MV-4-11 (cell line): Measurements from ENCODE around the gene DCAF10.
"Not testable (repeated sequence)": the region's sequence is repeated elsewhere in the genome, so short reads cannot be mapped to it uniquely, and the experiment has no call there.

Experiments
- DNase-seq: peaks from one replicate; lab custom pipeline; 2025; lab: John Stamatoyannopoulos, UW

DCAF10 gene

DNA sequence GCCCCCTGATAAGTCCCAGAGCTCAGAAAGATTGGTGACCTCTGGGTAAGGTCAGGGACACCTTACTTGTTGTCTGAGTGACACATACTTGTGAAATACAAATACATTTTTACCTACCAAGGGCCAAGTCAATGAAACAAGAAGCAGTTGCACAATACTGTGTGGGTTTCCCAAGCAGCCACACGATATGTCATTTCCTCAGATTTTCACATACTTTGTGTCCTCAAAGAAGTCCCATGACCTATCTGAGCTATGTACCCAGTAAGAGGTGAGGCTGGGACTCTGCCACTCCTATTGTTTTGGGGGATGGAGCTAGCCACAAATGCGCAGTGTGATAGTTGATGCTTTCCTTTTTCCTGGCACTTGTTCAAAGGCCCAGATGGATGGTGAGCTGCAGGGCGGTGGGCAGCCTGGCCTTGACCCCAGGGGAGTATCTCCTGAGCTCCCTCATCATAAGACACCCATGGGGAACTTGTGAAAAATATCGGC, 108.1 kb downstream of the DCAF10 start:
- peak; percentile 95 for DNase-seq

- DNase-seq = no peak
Measured at GRCh38 chr9:37909326-37909725, 108.7 kb downstream of the DCAF10 start.

DNA sequence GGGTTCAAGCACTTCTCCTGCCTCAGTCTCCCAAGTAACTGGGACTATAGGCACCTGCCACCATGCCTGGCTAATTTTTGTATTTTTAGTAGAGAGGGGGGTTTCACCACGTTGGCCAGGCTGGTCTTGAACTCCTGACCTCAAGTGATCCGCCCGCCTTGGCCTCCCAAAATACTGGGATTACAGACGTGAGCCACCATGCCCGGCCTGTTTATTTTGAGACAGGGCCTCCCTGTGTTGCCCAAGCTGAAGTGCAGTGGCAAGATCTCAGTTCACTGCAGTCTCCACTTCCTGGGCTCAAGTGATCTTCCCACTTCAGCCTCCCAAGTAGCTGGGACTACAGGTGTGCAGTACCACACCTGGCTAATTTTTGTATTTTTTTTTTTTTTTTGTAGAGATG, 109.2 kb downstream of the DCAF10 start:
- DNase-seq = not testable (repeated sequence)

DNA sequence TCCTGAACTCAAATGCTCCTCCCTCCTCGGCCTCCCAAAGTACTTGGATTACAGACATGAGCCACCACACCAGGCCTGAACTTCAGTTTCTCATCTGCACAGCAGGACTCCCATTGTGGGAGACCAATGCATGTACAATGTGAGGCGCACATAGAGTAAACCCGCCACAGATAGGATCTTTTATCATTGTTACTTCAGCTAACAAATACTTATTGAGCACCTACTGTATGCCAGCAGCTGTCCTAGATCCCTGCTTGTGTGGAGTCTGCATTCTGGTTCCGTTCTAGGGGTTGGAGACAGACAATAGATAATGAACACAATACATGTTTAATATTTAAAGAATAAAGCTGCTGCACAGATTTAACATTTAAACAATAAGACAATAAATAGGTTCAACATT, 109.7 kb downstream of the DCAF10 start:
- no peak for DNase-seq

GRCh38 chr9:37911271-37911681, 110.7 kb downstream of the DCAF10 start:
- peak; percentile 79 for DNase-seq

GRCh38 chr9:37913480-37914153, 113.0 kb downstream of the DCAF10 start:
- peak; percentile 94 for DNase-seq

- DNase-seq = no peak
Measured at GRCh38 chr9:37914154-37914551, 113.6 kb downstream of the DCAF10 start.

DNA sequence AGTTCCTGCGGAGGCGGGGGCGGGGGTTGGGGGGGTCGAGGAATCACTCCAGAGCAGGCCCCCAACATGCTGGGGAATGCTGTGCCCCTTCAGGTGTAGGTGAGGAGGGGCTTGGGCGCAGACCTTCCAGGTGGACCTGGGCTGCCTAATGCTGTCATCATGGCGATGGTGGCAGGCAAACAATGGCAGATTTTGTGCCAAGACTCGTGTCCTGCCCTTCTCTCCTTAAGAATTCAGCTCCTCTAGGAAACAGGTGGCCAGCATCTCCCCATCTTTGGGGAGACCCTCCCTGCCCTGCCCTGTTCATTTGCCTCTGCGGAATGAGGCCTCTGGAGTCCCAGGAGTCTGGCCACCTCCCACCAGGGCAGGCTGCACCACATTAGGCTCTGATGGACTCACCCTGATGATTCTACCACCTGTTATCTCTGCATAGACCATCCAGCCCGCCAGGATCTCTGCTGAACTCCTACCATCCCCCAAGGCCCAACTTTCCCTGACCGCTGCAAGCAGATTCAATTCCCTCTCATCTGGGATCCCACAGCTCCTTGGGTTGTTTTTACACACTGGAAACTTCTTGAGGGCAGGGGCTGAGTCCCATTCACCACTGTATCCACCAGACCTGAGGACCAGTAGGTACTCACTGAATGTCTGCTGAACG, 114.2 kb downstream of the DCAF10 start:
- DNase-seq = no peak

DNA sequence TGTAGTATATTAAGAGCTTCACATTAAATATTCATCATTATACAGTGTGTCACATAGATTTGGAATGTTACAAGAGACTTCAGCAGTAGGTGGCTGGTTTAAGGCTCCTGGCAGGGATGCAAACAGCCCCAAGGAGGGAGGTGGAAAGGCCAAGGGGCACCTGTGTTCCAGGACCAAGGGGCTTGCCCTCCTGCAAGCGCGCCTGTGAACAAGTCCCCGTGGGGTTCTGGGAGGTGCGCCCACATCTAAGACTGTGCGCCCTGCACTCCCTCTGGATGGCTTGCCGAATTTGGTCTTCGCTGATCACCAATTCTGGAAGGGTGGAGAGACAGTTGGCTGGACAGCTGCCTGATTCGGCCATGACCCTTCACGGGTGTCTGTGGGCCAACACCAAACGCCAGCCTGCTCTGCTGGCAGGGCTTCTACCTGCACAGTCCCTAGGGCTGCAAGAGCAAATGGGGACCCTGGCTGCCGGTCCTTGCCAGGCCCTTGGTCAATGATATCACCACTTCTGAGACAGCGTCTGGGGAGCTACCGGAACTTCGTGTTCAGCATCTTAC, 115.4 kb downstream of the DCAF10 start:
- no peak for DNase-seq

GRCh38 chr9:37916471-37917312, 116.1 kb downstream of the DCAF10 start:
- no peak for DNase-seq
